ENCODE results near the gene CDC25A.
"Not testable (repeated sequence)": the region's sequence is repeated elsewhere in the genome, so short reads cannot be mapped to it uniquely, and the experiment has no call there.

Gene CDC25A

GRCh38 chr3:48218537-48218936 is 30.3 kb upstream of the CDC25A start:
- Histone ChIP-seq H3K27ac (ENCODE audit: low read length) (no peak overlapping the region), H3K9ac (ENCODE audit: low read length in 2 of 2) (no peak overlapping the region), H3K36me3 (ENCODE audit: control insufficient read depth in 2 of 2, insufficient read depth in 2 of 2, low read length in 2 of 2) (no peaks in the 10 kb centered on the region), H3K4me1 (ENCODE audit: control insufficient read depth, insufficient read depth, low read length) (peaks cover 19% of the 10 kb centered on the region), H3K27me3 (ENCODE audit: control insufficient read depth in 1 of 2, insufficient read depth in 2 of 2, low read length in 2 of 2) (no peaks in the 10 kb centered on the region), H3K9me3 (ENCODE audit: control insufficient read depth in 2 of 2, low read length in 2 of 2) (no peaks in the 10 kb centered on the region), H3K4me3 (ENCODE audit: low read length in 2 of 2) (no peak overlapping the region)

GRCh38 chr3:48217449-48217848 is 29.2 kb upstream of the CDC25A start:
- Histone ChIP-seq H3K9ac (ENCODE audit: low read length in 2 of 2) (no peak overlapping the region), H3K36me3 (ENCODE audit: control insufficient read depth in 2 of 2, insufficient read depth in 2 of 2, low read length in 2 of 2) (no peaks in the 10 kb centered on the region), H3K4me3 (ENCODE audit: low read length in 2 of 2) (no peak overlapping the region), H3K27ac (ENCODE audit: low read length) (no peak overlapping the region), H3K27me3 (ENCODE audit: control insufficient read depth in 1 of 2, insufficient read depth in 2 of 2, low read length in 2 of 2) (no peaks in the 10 kb centered on the region), H3K4me1 (ENCODE audit: control insufficient read depth, insufficient read depth, low read length) (peaks cover 19% of the 10 kb centered on the region), H3K9me3 (ENCODE audit: control insufficient read depth in 2 of 2, low read length in 2 of 2) (no peaks in the 10 kb centered on the region)

- Histone ChIP-seq H3K9ac (ENCODE audit: low read length in 2 of 2) (no peak overlapping the region), H3K36me3 (ENCODE audit: control insufficient read depth in 2 of 2, insufficient read depth in 2 of 2, low read length in 2 of 2) (no peaks in the 10 kb centered on the region), H3K27ac (ENCODE audit: low read length) (peak overlapping the region; percentile 53), H3K4me3 (ENCODE audit: low read length in 2 of 2) (no peak overlapping the region), H3K9me3 (ENCODE audit: control insufficient read depth in 2 of 2, low read length in 2 of 2) (no peaks in the 10 kb centered on the region), H3K27me3 (ENCODE audit: control insufficient read depth in 1 of 2, insufficient read depth in 2 of 2, low read length in 2 of 2) (no peaks in the 10 kb centered on the region), H3K4me1 (ENCODE audit: control insufficient read depth, insufficient read depth, low read length) (peaks cover 19% of the 10 kb centered on the region)
These were observed 27.7 kb upstream of the CDC25A start for GRCh38 chr3:48215876-48216275.

GRCh38 chr3:48215466-48215865 is 27.2 kb upstream of the CDC25A start:
- Histone ChIP-seq H3K27ac (ENCODE audit: low read length) (peak overlapping the region; percentile 53), H3K4me1 (ENCODE audit: control insufficient read depth, insufficient read depth, low read length) (peaks cover 19% of the 10 kb centered on the region), H3K9ac (ENCODE audit: low read length in 2 of 2) (no peak overlapping the region), H3K9me3 (ENCODE audit: control insufficient read depth in 2 of 2, low read length in 2 of 2) (no peaks in the 10 kb centered on the region), H3K4me3 (ENCODE audit: low read length in 2 of 2) (peak overlapping the region in 1 of 2 donors; percentile 47), H3K36me3 (ENCODE audit: control insufficient read depth in 2 of 2, insufficient read depth in 2 of 2, low read length in 2 of 2) (no peaks in the 10 kb centered on the region), H3K27me3 (ENCODE audit: control insufficient read depth in 1 of 2, insufficient read depth in 2 of 2, low read length in 2 of 2) (no peaks in the 10 kb centered on the region)

GRCh38 chr3:48215019-48215418 is 26.8 kb upstream of the CDC25A start:
- no peaks in the 10 kb centered on the region for H3K9me3 ChIP-seq (ENCODE audit: control insufficient read depth in 2 of 2, low read length in 2 of 2)
- no peaks in the 10 kb centered on the region for H3K27me3 ChIP-seq (ENCODE audit: control insufficient read depth in 1 of 2, insufficient read depth in 2 of 2, low read length in 2 of 2)
- no peak overlapping the region for H3K4me3 ChIP-seq (ENCODE audit: low read length in 2 of 2)
- H3K36me3 ChIP-seq (ENCODE audit: control insufficient read depth in 2 of 2, insufficient read depth in 2 of 2, low read length in 2 of 2) = no peaks in the 10 kb centered on the region
- H3K4me1 ChIP-seq (ENCODE audit: control insufficient read depth, insufficient read depth, low read length) = peaks cover 19% of the 10 kb centered on the region
- H3K9ac ChIP-seq (ENCODE audit: low read length in 2 of 2) = no peak overlapping the region
- peak overlapping the region; percentile 53 for H3K27ac ChIP-seq (ENCODE audit: low read length)

GRCh38 chr3:48214225-48214624 is 26.0 kb upstream of the CDC25A start:
- Histone ChIP-seq H3K4me3 (ENCODE audit: low read length in 2 of 2) (no peak overlapping the region), H3K9ac (ENCODE audit: low read length in 2 of 2) (no peak overlapping the region), H3K36me3 (ENCODE audit: control insufficient read depth in 2 of 2, insufficient read depth in 2 of 2, low read length in 2 of 2) (no peaks in the 10 kb centered on the region), H3K27ac (ENCODE audit: low read length) (no peak overlapping the region), H3K4me1 (ENCODE audit: control insufficient read depth, insufficient read depth, low read length) (peaks cover 19% of the 10 kb centered on the region), H3K9me3 (ENCODE audit: control insufficient read depth in 2 of 2, low read length in 2 of 2) (no peaks in the 10 kb centered on the region), H3K27me3 (ENCODE audit: control insufficient read depth in 1 of 2, insufficient read depth in 2 of 2, low read length in 2 of 2) (no peaks in the 10 kb centered on the region)

- H3K9me3 ChIP-seq (ENCODE audit: control insufficient read depth in 2 of 2, low read length in 2 of 2); H3K36me3 ChIP-seq (ENCODE audit: control insufficient read depth in 2 of 2, insufficient read depth in 2 of 2, low read length in 2 of 2); H3K27me3 ChIP-seq (ENCODE audit: control insufficient read depth in 1 of 2, insufficient read depth in 2 of 2, low read length in 2 of 2); H3K27ac ChIP-seq (ENCODE audit: low read length); H3K9ac ChIP-seq (ENCODE audit: low read length in 2 of 2); H3K4me3 ChIP-seq (ENCODE audit: low read length in 2 of 2): not testable (repeated sequence)
- peaks cover 19% of the 10 kb centered on the region for H3K4me1 ChIP-seq (ENCODE audit: control insufficient read depth, insufficient read depth, low read length)
These were observed 23.6 kb upstream of the CDC25A start for GRCh38 chr3:48211776-48212175.

GRCh38 chr3:48210534-48210933 is 22.3 kb upstream of the CDC25A start:
- not testable (repeated sequence) for H3K27me3 ChIP-seq (ENCODE audit: control insufficient read depth in 1 of 2, insufficient read depth in 2 of 2, low read length in 2 of 2); H3K9me3 ChIP-seq (ENCODE audit: control insufficient read depth in 2 of 2, low read length in 2 of 2)

GRCh38 chr3:48209445-48209844 is 21.2 kb upstream of the CDC25A start:
- no peak overlapping the region for H3K9ac ChIP-seq (ENCODE audit: low read length in 2 of 2)
- H3K9me3 ChIP-seq (ENCODE audit: control insufficient read depth in 2 of 2, low read length in 2 of 2) = no peaks in the 10 kb centered on the region
- no peak overlapping the region for H3K27ac ChIP-seq (ENCODE audit: low read length)
- H3K4me3 ChIP-seq (ENCODE audit: low read length in 2 of 2) = no peak overlapping the region
- H3K36me3 ChIP-seq (ENCODE audit: control insufficient read depth in 2 of 2, insufficient read depth in 2 of 2, low read length in 2 of 2) = no peaks in the 10 kb centered on the region
- H3K4me1 ChIP-seq (ENCODE audit: control insufficient read depth, insufficient read depth, low read length) = no peaks in the 10 kb centered on the region
- H3K27me3 ChIP-seq (ENCODE audit: control insufficient read depth in 1 of 2, insufficient read depth in 2 of 2, low read length in 2 of 2) = no peaks in the 10 kb centered on the region

More at GRCh38 chr3:48210534-48210933, 22.3 kb upstream of the CDC25A start:
- H3K4me1 ChIP-seq (ENCODE audit: control insufficient read depth, insufficient read depth, low read length); H3K27ac ChIP-seq (ENCODE audit: low read length); H3K4me3 ChIP-seq (ENCODE audit: low read length in 2 of 2); H3K36me3 ChIP-seq (ENCODE audit: control insufficient read depth in 2 of 2, insufficient read depth in 2 of 2, low read length in 2 of 2); H3K9ac ChIP-seq (ENCODE audit: low read length in 2 of 2): not testable (repeated sequence)

- Histone ChIP-seq H3K4me3 (ENCODE audit: low read length in 2 of 2) (no peak overlapping the region), H3K4me1 (ENCODE audit: control insufficient read depth, insufficient read depth, low read length) (no peaks in the 10 kb centered on the region), H3K9me3 (ENCODE audit: control insufficient read depth in 2 of 2, low read length in 2 of 2) (no peaks in the 10 kb centered on the region), H3K27ac (ENCODE audit: low read length) (no peak overlapping the region), H3K9ac (ENCODE audit: low read length in 2 of 2) (no peak overlapping the region), H3K27me3 (ENCODE audit: control insufficient read depth in 1 of 2, insufficient read depth in 2 of 2, low read length in 2 of 2) (no peaks in the 10 kb centered on the region), H3K36me3 (ENCODE audit: control insufficient read depth in 2 of 2, insufficient read depth in 2 of 2, low read length in 2 of 2) (no peaks in the 10 kb centered on the region)
These were observed 19.9 kb upstream of the CDC25A start for GRCh38 chr3:48208076-48208475.

- H3K9me3 ChIP-seq (ENCODE audit: control insufficient read depth in 2 of 2, low read length in 2 of 2) = no peaks in the 10 kb centered on the region
- no peaks in the 10 kb centered on the region for H3K4me1 ChIP-seq (ENCODE audit: control insufficient read depth, insufficient read depth, low read length)
- no peak overlapping the region for H3K9ac ChIP-seq (ENCODE audit: low read length in 2 of 2)
- H3K4me3 ChIP-seq (ENCODE audit: low read length in 2 of 2) = no peak overlapping the region
- H3K27ac ChIP-seq (ENCODE audit: low read length) = no peak overlapping the region
- no peaks in the 10 kb centered on the region for H3K36me3 ChIP-seq (ENCODE audit: control insufficient read depth in 2 of 2, insufficient read depth in 2 of 2, low read length in 2 of 2)
- no peaks in the 10 kb centered on the region for H3K27me3 ChIP-seq (ENCODE audit: control insufficient read depth in 1 of 2, insufficient read depth in 2 of 2, low read length in 2 of 2)
These were observed 14.4 kb upstream of the CDC25A start for GRCh38 chr3:48202632-48203031.

Data from stomach smooth muscle (tissue), 2 donors.